Right lobe of liver (tissue), 6 donors: ENCODE results near the gene C1QTNF8. TPM values are rescaled to one million over a fixed set of nuclear protein-coding genes. Genes with fewer than 3 reads are reported as not detected.

Source experiments
- ATAC-seq, 4 donors: fragments of 200-7000 bp; cut with Tn5 transposase; one replicate each; pipeline ENCODE4 v1.9.1; 2020; ENCODE audit warnings: mild to moderate bottlenecking in 4 of 4, moderate library complexity in 4 of 4
- DNase-seq, 3 donors: peaks; one replicate each; pipeline ENCODE4 v3.0.0-alpha.2; 2020
- H3K27ac ChIP-seq, 3 donors: fragments of 200-600 bp; one replicate each; pipeline ENCODE4 v1.8.0; 2022
- H3K27me3 ChIP-seq, 2 donors: fragments of 200-600 bp; one replicate each; pipeline ENCODE4 v1.8.0; 2022
- H3K36me3 ChIP-seq, 4 donors: fragments of 200-600 bp; sonication (generic) in 1 of 4; one replicate each; pipeline versions ENCODE4 v1.5.1 to v1.8.0; 2017 to 2022; ENCODE audit warnings: control low read depth in 1 of 4
- H3K4me1 ChIP-seq, 4 donors: fragments of 200-600 bp; sonication (generic) in 1 of 4; one replicate each; pipeline versions ENCODE4 v1.5.1 to v1.8.0; 2017 to 2022; ENCODE audit warnings: control low read depth in 1 of 4
- H3K4me3 ChIP-seq, 3 donors: fragments of 200-600 bp; one replicate each; pipeline ENCODE4 v1.8.0; 2022
- H3K9me3 ChIP-seq, 4 donors: fragments of 200-600 bp; sonication (generic) in 1 of 4; one replicate each; pipeline versions ENCODE4 v1.5.1 to v1.8.0; 2017 to 2022; ENCODE audit warnings: control low read depth in 1 of 4
- POLR2A ChIP-seq: fragments of 450-650 bp; IDR thresholded peaks from one replicate; pipeline ENCODE4 v1.6.1; 2017; ENCODE audit warnings: antibody characterized with exemption, mild to moderate bottlenecking
- WGBS: methylation state at CpG from one replicate; pipeline ENCODE4 v1.1.6; 2018; ENCODE audit warnings: low coverage, low lambda C conversion rate; ENCODE audit not compliant: insufficient coverage; ENCODE audit errors: missing lambda C conversion rate; 5-methylcytosine and 5-hydroxymethylcytosine counted together
- intact Hi-C, 2 donors: fragments of 100-400 bp; cut with DNase I; formaldehyde crosslinking; loops; one replicate each; pipeline versions ENCODE4 v1.11.2 to v1.14.1; 2022
- total RNA-seq, 6 experiments: library from RNA; depleted of rRNA in 2 of 6; stranded (reverse); fragments of >200 nt in 2 of 6; fragmentation: NEBNext Ultra II Directional in 3 of 6; extraction: Animal tissue kit (Norgen Biotek cat#: 25700) in 3 of 6; gene quantifications; one replicate each; pipeline versions ENCODE4 v1.1.0 to v1.2.4, GENCODE V29; 2016 to 2023
- TF ChIP-seq, protein P1 (sequence below), 4 donors: fragments of 200-600 bp in 3 of 4; fragments of 450-650 bp in 1 of 4; IDR thresholded peaks; one replicate each; pipeline versions ENCODE4 v1.5.1 to v1.8.0; 2016 to 2022; ENCODE audit warnings: antibody characterized with exemption in 4 of 4, mild to moderate bottlenecking in 2 of 4
- donor health status: DM: no; HTN: yes; CAD: no.
- donor health status: DM: no; HTN: no; CAD: no.
- donor health status: DM: no; HTN: no; CAD: no.
- donor health status: DM: no; HTN: yes; CAD: no.
- donor health status: DM: no; HTN: yes; CAD: no.

The C1QTNF8 gene
- total RNA-seq, 6 experiments from 2014 or later, result not detected

- Histone ChIP-seq H3K36me3 (no peaks in the 10 kb centered on the region), H3K4me3 (no peak overlapping the region), H3K27me3 (no peaks in the 10 kb centered on the region), H3K4me1 (no peaks in the 10 kb centered on the region), H3K27ac (no peak overlapping the region), H3K9me3 (no peaks in the 10 kb centered on the region)
- intact Hi-C loops, result no loop called here
- no peak for DNase-seq
- TF ChIP-seq POLR2A, result no peak
- TF ChIP-seq, protein P1, sequence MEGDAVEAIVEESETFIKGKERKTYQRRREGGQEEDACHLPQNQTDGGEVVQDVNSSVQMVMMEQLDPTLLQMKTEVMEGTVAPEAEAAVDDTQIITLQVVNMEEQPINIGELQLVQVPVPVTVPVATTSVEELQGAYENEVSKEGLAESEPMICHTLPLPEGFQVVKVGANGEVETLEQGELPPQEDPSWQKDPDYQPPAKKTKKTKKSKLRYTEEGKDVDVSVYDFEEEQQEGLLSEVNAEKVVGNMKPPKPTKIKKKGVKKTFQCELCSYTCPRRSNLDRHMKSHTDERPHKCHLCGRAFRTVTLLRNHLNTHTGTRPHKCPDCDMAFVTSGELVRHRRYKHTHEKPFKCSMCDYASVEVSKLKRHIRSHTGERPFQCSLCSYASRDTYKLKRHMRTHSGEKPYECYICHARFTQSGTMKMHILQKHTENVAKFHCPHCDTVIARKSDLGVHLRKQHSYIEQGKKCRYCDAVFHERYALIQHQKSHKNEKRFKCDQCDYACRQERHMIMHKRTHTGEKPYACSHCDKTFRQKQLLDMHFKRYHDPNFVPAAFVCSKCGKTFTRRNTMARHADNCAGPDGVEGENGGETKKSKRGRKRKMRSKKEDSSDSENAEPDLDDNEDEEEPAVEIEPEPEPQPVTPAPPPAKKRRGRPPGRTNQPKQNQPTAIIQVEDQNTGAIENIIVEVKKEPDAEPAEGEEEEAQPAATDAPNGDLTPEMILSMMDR (IDR thresholded peaks at IDR 0.05), result no peak
- no peak for ATAC-seq
- 83% methylated on average over 12 of the region's 15 CpGs for WGBS
Observed at GRCh38 chr16:1042049-1042744, 53.8 kb downstream of the C1QTNF8 start.

DNA sequence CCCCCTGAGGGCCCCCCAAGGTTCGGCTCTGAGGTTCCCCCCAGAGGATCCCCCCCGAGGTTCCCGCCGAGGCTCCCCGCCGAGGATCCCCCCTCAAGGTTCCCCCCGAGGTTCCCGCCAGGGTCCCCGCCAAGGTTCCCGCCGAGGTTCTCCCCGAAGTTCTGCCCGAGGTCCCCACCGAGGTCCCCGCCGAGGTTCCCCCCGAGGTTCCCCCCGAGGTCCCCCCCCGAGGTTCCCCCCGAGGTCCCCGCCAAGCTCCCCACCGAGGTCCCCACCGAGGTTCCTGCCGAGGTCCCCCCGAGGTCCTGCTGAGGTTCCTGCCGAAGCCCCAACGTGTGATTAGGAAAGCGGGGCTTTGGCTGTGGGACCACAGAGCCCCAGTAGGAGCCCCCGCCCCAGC is 55.7 kb downstream of the C1QTNF8 start:
- Histone ChIP-seq H3K27ac (no peak overlapping the region), H3K27me3 (no peaks in the 10 kb centered on the region), H3K4me3 (no peak overlapping the region), H3K9me3 (no peaks in the 10 kb centered on the region), H3K4me1 (no peaks in the 10 kb centered on the region), H3K36me3 (no peaks in the 10 kb centered on the region)
- TF ChIP-seq, protein P1 (IDR thresholded peaks at IDR 0.05), result no peak
- TF ChIP-seq POLR2A, result no peak
- DNase-seq, result no peak
- WGBS, result 76% methylated on average over 17 of the region's 29 CpGs
- intact Hi-C loops, result no loop called here
- no peak for ATAC-seq

DNA sequence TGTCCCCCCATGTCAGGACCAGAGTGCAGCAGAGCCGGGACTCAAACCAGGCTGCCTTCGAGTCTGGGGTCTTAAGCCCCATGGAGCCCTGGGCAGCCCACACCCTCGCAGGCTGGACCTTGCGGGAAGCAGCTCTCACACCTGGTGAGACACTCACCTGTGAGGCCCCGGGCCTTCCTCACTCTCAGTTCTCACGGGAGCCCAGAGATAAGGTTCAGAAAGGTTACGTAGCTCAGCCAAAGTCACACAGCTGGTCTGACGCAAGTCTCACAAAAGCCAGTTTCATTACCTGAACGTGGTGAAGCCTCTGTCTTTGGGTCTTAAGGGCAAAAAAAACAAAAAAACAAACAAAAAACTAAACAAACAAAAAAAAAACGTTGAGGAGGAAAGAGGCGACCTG is 56.3 kb downstream of the C1QTNF8 start:
- ATAC-seq, result no peak
- H3K27ac ChIP-seq, result no peak overlapping the region
- H3K27me3 ChIP-seq, result no peaks in the 10 kb centered on the region
- H3K36me3 ChIP-seq, result no peaks in the 10 kb centered on the region
- DNase-seq, result no peak
- TF ChIP-seq, protein P1 (IDR thresholded peaks at IDR 0.05), result no peak
- TF ChIP-seq POLR2A, result no peak
- intact Hi-C loops, result loop anchor here in 1 of 2 donors (10.0 kb wide), 1 partner anchor 215 kb away; no protein-coding TSS in a partner anchor
- no peaks in the 10 kb centered on the region for H3K4me1 ChIP-seq
- 45% methylated on average over 5 of the region's 11 CpGs for WGBS
- H3K4me3 ChIP-seq, result no peak overlapping the region
- H3K9me3 ChIP-seq, result no peaks in the 10 kb centered on the region

DNA sequence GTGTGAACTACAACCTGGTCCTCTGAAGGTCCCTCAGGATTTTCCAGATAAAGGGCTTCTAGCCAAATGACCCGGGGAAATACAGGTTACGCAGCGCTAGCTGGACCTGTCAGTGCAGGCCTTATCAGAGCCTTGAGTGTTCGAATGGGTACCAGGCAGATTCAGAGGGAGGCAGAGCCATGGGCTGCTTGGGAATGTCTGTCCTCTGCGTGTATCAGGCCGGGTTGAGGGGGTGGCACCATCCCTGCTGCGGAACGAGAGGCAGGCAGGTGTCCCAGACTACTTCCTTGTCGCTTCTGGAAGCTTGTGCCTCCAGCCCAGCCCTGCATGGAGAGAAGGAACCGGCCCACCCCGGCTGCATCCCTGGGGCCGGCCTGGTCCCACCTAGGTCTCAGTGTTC is 57.1 kb downstream of the C1QTNF8 start:
- Histone ChIP-seq H3K4me1 (no peaks in the 10 kb centered on the region), H3K4me3 (no peak overlapping the region), H3K27me3 (no peaks in the 10 kb centered on the region), H3K27ac (no peak overlapping the region), H3K36me3 (no peaks in the 10 kb centered on the region), H3K9me3 (no peaks in the 10 kb centered on the region)
- WGBS, result 58% methylated on average over 5 of the region's 12 CpGs
- no peak for TF ChIP-seq POLR2A
- TF ChIP-seq, protein P1 (IDR thresholded peaks at IDR 0.05), result no peak
- DNase-seq (no peak), ATAC-seq (no peak)
- intact Hi-C loops, result loop anchor here in 1 of 2 donors (10.0 kb wide), 1 partner anchor 214 kb away; no protein-coding TSS in a partner anchor

Other genes starting within 250 kb of the C1QTNF8 start
- 10 to 100 TPM; 10.9 to 20.0 (median 13.8) TPM for gene LMF1, start 125.3 kb downstream of the C1QTNF8 start, total RNA-seq
- under 1 TPM in 3 of 6 experiments, not detected in 3; 0.07 to 0.13 (median 0.09) TPM for gene SOX8, start 114.5 kb downstream of the C1QTNF8 start, total RNA-seq
- gene SSTR5, start 23.5 kb downstream of the C1QTNF8 start, total RNA-seq, result not detected
- gene CACNA1H, start 56.9 kb upstream of the C1QTNF8 start, total RNA-seq, result 10 to 100 TPM in 1 of 6 experiments, 1 to 10 TPM in 3, under 1 TPM in 2; 0.56 to 14.0 (median 5.0) TPM
- under 1 TPM in 3 of 6 experiments, not detected in 3; 0.20 to 0.43 (median 0.43) TPM for gene TPSG1, start 129.0 kb upstream of the C1QTNF8 start, total RNA-seq
- gene TPSB2, start 133.9 kb upstream of the C1QTNF8 start, total RNA-seq, result 1 to 10 TPM in 2 of 6 experiments, under 1 TPM in 2, not detected in 2; 0.24 to 1.6 (median 0.83) TPM
- 1 to 10 TPM in 1 of 6 experiments, under 1 TPM in 4, not detected in 1; 0.39 to 1.1 (median 0.81) TPM for gene TPSAB1, start 144.5 kb upstream of the C1QTNF8 start, total RNA-seq
- gene TPSD1, start 159.8 kb upstream of the C1QTNF8 start, total RNA-seq, result not detected
- 10 to 100 TPM; 25.0 to 48.0 (median 39.3) TPM for gene UBE2I, start 213.4 kb upstream of the C1QTNF8 start, total RNA-seq
- gene BAIAP3, start 237.4 kb upstream of the C1QTNF8 start, total RNA-seq, result 1 to 10 TPM; 5.4 to 7.6 (median 5.8) TPM